HEK293T (cell line): ENCODE data around the gene SRD5A3.

ENCODE experiments used
- CTCF ChIA-PET: fragments of 350-600 bp; formaldehyde crosslinking; extraction: SDS; loops from one replicate; lab custom pipeline; 2021; ENCODE audit warnings: antibody characterized with exemption, inconsistent platforms; lab: Yijun Ruan, JAX
- POLR2A ChIA-PET: fragments of 350-600 bp; formaldehyde crosslinking; extraction: SDS; loops from one replicate; lab custom pipeline; 2020; ENCODE audit warnings: antibody characterized with exemption, inconsistent platforms; lab: Yijun Ruan, JAX
- DNase-seq: peaks from one replicate; pipeline ENCODE4 v3.0.0; 2012; ENCODE audit warnings: mixed read lengths; ENCODE audit errors: extremely low spot score
- ARNT ChIP-seq: fragments of 450-650 bp; IDR thresholded peaks from 2 replicates; pipeline ENCODE4 v1.6.1; 2017; ENCODE audit warnings: mild to moderate bottlenecking
- BHLHE40 ChIP-seq: fragments of 450-650 bp; IDR thresholded peaks from 2 replicates; pipeline ENCODE4 v1.6.1; 2016; ENCODE audit warnings: mild to moderate bottlenecking, moderate library complexity, borderline replicate concordance
- CTBP1 ChIP-seq: fragments of 450-650 bp; IDR thresholded peaks from 2 replicates; pipeline ENCODE4 v1.6.1; 2016; ENCODE audit warnings: borderline replicate concordance
- ELF4 ChIP-seq: fragments of 450-650 bp; IDR thresholded peaks from 2 replicates; pipeline ENCODE4 v1.6.1; 2017; ENCODE audit warnings: antibody characterized with exemption
- FOXA1 ChIP-seq: fragments of 450-650 bp; IDR thresholded peaks from 2 replicates; pipeline ENCODE4 v1.6.1; 2016; ENCODE audit warnings: mild to moderate bottlenecking
- FOXK2 ChIP-seq: fragments of 450-650 bp; IDR thresholded peaks from 2 replicates; pipeline ENCODE4 v1.6.1; 2016; ENCODE audit warnings: mild to moderate bottlenecking
- FOXM1 ChIP-seq: fragments of 450-650 bp; IDR thresholded peaks from 2 replicates; pipeline ENCODE4 v1.6.1; 2017; ENCODE audit warnings: mild to moderate bottlenecking, borderline replicate concordance
- HDGF ChIP-seq: fragments of 450-650 bp; IDR thresholded peaks from 2 replicates; pipeline ENCODE4 v1.6.1; 2017; ENCODE audit warnings: antibody characterized with exemption, borderline replicate concordance
- L3MBTL2 ChIP-seq: fragments of 450-650 bp; conservative IDR thresholded peaks from 2 replicates; pipeline ENCODE4 v1.6.1; 2016; ENCODE audit warnings: mild to moderate bottlenecking
- LEF1 ChIP-seq: fragments of 450-650 bp; IDR thresholded peaks from 2 replicates; pipeline ENCODE4 v1.6.1; 2017; ENCODE audit warnings: mild to moderate bottlenecking, borderline replicate concordance
- NFRKB ChIP-seq: fragments of 450-650 bp; IDR thresholded peaks from 2 replicates; pipeline ENCODE4 v1.6.1; 2016; ENCODE audit warnings: mild to moderate bottlenecking, moderate library complexity
- PKNOX1 ChIP-seq: fragments of 450-650 bp; IDR thresholded peaks from 2 replicates; pipeline ENCODE4 v1.6.1; 2016
- SP1 ChIP-seq: fragments of 450-650 bp; IDR thresholded peaks from 2 replicates; pipeline ENCODE4 v1.6.1; 2017
- SUZ12 ChIP-seq: fragments of 450-650 bp; IDR thresholded peaks from 2 replicates; pipeline ENCODE4 v1.6.1; 2016; ENCODE audit warnings: mild to moderate bottlenecking
- TARDBP ChIP-seq: fragments of 450-650 bp; IDR thresholded peaks from 2 replicates; pipeline ENCODE4 v1.6.1; 2016
- ZNF384 ChIP-seq: fragments of 450-650 bp; IDR thresholded peaks from 2 replicates; pipeline ENCODE4 v1.6.1; 2016

The SRD5A3 gene

GRCh38 chr4:55329012-55329411 lies 17.0 kb upstream of the SRD5A3 start:
- ChIA-PET POLR2A (no interaction called here), CTCF (interaction anchor here (0.6 kb wide), 2 partner anchors 17 to 1421 kb away, joined by 3 to 4 read pairs; no protein-coding TSS in a partner anchor)
- TF ChIP-seq HDGF (no peak), ARNT (no peak), L3MBTL2 (no peak), LEF1 (no peak), FOXK2 (no peak), TARDBP (no peak)

GRCh38 chr4:55330241-55330640 lies 15.8 kb upstream of the SRD5A3 start:
- ChIA-PET CTCF (interaction anchor here (0.7 kb wide), 1 partner anchor 76 kb away, joined by 4 read pairs; no protein-coding TSS in a partner anchor), POLR2A (no interaction called here)
- TF ChIP-seq CTBP1 (no peak), FOXK2 (no peak), SP1 (no peak), LEF1 (no peak), NFRKB (no peak), SUZ12 (no peak), PKNOX1 (no peak), ARNT (no peak), ZNF384 (no peak), TARDBP (no peak), HDGF (no peak), ELF4 (no peak), BHLHE40 (no peak), FOXM1 (no peak), FOXA1 (no peak), L3MBTL2 (no peak)
- DNase-seq = no peak

More at GRCh38 chr4:55329012-55329411, 17.0 kb upstream of the SRD5A3 start:
- DNase-seq = no peak

- TF ChIP-seq CTBP1 = no peak
- TF ChIP-seq NFRKB = no peak
- TF ChIP-seq SUZ12 = no peak
- TF ChIP-seq FOXA1 = no peak
- no peak for TF ChIP-seq BHLHE40
- TF ChIP-seq FOXK2 = no peak
- TF ChIP-seq ARNT = no peak
- TF ChIP-seq L3MBTL2 = no peak
- TF ChIP-seq SP1 = no peak
- no peak for TF ChIP-seq LEF1
- TF ChIP-seq FOXM1 = no peak
- TF ChIP-seq PKNOX1 = no peak
- TF ChIP-seq ELF4 = no peak
- TF ChIP-seq ZNF384 = no peak
- TF ChIP-seq HDGF = no peak
- no peak for TF ChIP-seq TARDBP
- no peak for DNase-seq
- CTCF ChIA-PET = no interaction called here
- POLR2A ChIA-PET = no interaction called here
Measured at GRCh38 chr4:55336138-55337034, 9.7 kb upstream of the SRD5A3 start.

- TF ChIP-seq BHLHE40 = no peak
- TF ChIP-seq SUZ12 = no peak
- TF ChIP-seq HDGF = no peak
- TF ChIP-seq ARNT = no peak
- TF ChIP-seq CTBP1 = no peak
- TF ChIP-seq TARDBP = no peak
- no peak for TF ChIP-seq LEF1
- no peak for TF ChIP-seq ZNF384
- TF ChIP-seq PKNOX1 = no peak
- TF ChIP-seq NFRKB = no peak
- TF ChIP-seq FOXK2 = no peak
- no peak for TF ChIP-seq ELF4
- no peak for TF ChIP-seq FOXA1
- no peak for TF ChIP-seq FOXM1
- ChIA-PET POLR2A (no interaction called here), CTCF (no interaction called here)
- DNase-seq = no peak
Measured at GRCh38 chr4:55337944-55338343, 8.1 kb upstream of the SRD5A3 start.

GRCh38 chr4:55338486-55338885 lies 7.6 kb upstream of the SRD5A3 start:
- ChIA-PET POLR2A (no interaction called here), CTCF (no interaction called here)
- no peak for TF ChIP-seq L3MBTL2
- no peak for TF ChIP-seq SUZ12
- no peak for TF ChIP-seq PKNOX1
- no peak for TF ChIP-seq FOXK2
- no peak for TF ChIP-seq CTBP1
- no peak for TF ChIP-seq ELF4
- TF ChIP-seq TARDBP = no peak
- TF ChIP-seq NFRKB = no peak
- TF ChIP-seq BHLHE40 = no peak
- no peak for TF ChIP-seq ARNT
- TF ChIP-seq SP1 = no peak
- TF ChIP-seq FOXM1 = no peak
- TF ChIP-seq HDGF = no peak
- TF ChIP-seq LEF1 = no peak
- no peak for TF ChIP-seq FOXA1
- TF ChIP-seq ZNF384 = no peak
- DNase-seq = no peak
